WI38 (cell line): ENCODE measurements around the gene RMND5B.

Experiments used
- H3K4me3 ChIP-seq: 2 replicates; pipeline ENCODE4 v1.5.1; 2011; ENCODE audit warnings: low read depth, mild to moderate bottlenecking, control low read depth, low read length
- TF ChIP-seq, protein P1 (sequence below): IDR thresholded peaks from 2 replicates; pipeline ENCODE4 v1.5.1; 2012; ENCODE audit warnings: low read depth, mild to moderate bottlenecking, control low read depth, low read length

Gene RMND5B

DNA sequence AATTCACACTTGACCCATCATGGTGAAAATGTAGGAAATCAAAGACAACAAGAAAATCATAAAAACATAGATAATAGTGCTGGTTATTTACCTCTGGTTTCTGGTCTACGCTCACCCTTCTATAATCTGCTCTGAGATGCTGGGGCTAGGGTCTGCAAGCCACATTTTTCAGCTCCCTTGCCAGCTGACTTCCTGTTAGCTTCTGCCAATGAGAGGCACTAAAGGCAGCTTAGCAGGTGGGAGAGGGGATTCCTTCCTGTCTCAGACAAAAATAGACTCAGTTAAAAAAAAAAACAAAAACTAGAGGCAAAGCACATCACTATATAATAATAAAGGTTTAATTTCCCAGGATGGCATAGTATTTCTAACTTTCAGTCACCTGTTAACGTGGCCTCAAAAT is 37.7 kb upstream of the RMND5B start:
- H3K4me3 ChIP-seq, result no peak overlapping the region
- TF ChIP-seq, protein P1, sequence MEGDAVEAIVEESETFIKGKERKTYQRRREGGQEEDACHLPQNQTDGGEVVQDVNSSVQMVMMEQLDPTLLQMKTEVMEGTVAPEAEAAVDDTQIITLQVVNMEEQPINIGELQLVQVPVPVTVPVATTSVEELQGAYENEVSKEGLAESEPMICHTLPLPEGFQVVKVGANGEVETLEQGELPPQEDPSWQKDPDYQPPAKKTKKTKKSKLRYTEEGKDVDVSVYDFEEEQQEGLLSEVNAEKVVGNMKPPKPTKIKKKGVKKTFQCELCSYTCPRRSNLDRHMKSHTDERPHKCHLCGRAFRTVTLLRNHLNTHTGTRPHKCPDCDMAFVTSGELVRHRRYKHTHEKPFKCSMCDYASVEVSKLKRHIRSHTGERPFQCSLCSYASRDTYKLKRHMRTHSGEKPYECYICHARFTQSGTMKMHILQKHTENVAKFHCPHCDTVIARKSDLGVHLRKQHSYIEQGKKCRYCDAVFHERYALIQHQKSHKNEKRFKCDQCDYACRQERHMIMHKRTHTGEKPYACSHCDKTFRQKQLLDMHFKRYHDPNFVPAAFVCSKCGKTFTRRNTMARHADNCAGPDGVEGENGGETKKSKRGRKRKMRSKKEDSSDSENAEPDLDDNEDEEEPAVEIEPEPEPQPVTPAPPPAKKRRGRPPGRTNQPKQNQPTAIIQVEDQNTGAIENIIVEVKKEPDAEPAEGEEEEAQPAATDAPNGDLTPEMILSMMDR, result no peak

DNA sequence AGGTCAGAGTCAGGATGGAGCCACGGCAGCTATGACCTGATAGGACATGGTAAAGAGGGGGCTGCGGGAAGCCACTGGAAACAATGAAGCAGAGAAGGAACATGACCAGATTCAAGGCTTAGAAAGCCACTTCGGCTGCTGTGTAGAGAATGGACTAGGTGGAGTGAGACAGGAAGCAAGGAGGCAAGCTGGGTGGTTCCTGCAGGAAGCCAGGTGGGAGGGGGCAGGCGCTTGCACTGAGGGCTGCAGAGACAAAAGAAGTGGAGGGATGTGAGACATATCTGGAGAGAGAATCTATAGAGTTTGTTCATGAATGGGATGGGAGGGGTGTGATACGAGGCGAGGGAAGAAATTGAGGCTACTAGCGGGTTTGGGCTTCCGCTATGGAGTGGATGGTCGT is 36.5 kb upstream of the RMND5B start:
- TF ChIP-seq, protein P1, result no peak

DNA sequence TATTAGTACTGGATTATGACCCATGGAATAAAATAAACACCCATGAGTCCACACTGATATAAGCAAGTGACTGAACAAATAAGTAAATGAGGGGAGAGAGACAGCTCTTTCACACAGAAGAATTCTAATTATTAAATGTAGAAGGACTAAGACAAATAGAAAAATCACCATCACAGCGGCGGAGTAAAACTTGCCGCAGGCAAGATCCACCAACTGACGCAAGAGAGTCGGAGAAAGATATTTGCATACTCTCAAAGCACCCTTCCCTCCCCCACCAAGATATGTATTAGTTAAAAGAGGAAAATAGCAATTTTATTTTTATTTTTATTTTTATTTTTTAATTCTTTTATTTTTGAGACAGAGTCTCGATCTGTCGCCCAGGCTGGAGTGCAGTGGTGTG is 32.1 kb upstream of the RMND5B start:
- TF ChIP-seq, protein P1, result no peak
- H3K4me3 ChIP-seq, result no peak overlapping the region

More for the DNA sequence above, 36.5 kb upstream of the RMND5B start:
- no peak overlapping the region for H3K4me3 ChIP-seq

DNA sequence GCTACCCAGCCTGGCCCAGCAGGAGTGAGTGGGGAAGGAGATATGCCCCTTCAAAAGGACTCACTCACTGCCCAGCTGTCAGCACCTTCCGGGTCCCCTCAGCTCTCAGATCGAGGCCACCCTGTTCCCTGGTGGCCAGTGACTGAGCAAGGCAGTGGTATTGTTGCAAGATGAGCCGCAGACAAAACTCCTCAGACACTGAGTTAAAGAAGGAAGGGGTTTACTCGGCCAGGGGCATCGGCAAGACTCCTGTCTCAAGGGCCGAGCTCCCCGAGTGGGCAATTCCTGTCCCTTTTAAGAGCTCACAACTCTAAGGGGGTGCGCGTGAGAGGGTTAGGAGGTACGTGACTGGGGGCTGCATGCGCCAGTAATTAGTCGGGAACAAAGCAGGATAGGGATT is 27.2 kb upstream of the RMND5B start:
- TF ChIP-seq, protein P1, result no peak
- H3K4me3 ChIP-seq, result no peak overlapping the region

DNA sequence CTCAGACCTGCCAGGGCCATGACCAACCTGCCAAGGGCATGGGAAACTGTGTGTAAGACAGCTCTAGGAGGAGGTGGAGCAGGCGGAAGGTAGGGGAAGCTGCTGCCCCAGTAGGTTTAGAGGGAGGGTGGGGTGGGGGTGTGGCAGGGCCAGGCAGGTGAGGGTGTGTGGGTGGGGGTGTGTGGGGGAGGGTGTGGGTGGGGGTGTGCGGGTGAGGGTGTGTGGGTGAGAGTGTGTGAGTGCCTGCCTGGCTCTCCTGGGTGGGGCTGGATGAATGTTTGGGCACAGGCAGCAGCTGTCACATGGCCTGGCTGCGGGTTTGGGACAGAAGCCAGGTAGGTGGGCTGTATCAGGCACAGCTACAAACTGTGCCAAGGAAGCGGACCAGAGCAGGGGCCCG is 26.3 kb upstream of the RMND5B start:
- no peak overlapping the region for H3K4me3 ChIP-seq
- TF ChIP-seq, protein P1, result no peak

DNA sequence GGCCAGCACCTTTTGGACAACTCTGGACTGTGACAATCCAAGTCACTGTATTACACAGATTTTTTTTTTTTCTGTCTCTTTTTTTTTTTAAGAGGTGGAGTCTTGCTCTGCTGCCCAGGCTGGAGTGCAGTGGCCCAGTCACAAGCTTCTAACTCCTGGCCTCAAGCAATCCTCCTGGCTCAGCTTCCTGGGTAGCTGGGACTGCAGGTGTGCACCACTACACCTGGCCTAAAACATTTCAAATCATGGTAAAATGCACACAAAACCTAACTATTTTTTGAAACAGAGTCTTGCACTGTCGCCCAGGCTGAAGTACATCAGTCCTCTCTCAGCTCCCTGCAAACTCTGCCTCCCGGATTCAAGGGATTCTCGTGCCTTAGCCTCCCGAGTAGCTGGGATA is 24.7 kb upstream of the RMND5B start:
- TF ChIP-seq, protein P1, result no peak
- H3K4me3 ChIP-seq, result no peak overlapping the region

DNA sequence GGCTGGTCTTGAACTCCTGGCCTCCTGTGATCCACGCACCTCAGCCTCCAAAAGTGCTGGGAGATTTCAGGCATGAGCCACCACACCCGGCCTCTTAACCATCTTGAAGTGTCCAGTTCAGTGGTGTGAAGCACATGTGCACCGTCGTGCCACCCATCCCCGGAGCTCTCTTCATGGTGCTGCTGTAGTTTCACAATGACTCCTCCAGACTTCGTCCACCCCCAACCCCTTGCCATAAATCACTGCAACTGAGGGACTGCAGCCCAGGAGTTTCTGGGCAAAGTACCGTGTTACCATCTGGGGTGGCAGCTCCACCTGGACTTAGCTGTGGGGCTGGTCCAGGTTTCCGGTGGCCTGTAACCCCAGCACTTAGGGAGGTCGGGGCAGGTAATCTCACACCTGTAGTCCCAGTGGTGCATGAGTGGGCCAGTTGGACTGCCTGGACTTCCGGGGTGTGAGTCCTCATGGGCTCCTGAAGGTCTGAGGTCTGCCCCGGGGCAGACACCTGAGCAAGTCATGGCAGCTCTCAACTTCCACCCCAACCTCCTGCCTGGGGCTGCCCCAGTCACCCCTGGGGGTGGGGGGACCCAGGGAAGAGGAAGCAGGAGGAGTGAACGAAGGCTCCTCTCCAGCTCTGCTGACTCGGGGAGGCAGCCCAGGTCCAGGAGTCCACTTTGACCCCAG is 24.1 kb upstream of the RMND5B start:
- TF ChIP-seq, protein P1, result no peak

More for the DNA sequence above, 24.1 kb upstream of the RMND5B start:
- no peak overlapping the region for H3K4me3 ChIP-seq
